KMS-11 (cell line): ENCODE results near the gene ZYX.

Experiments used
- H2AFZ ChIP-seq: fragments of 200-600 bp; sonication (generic); 2 replicates; pipeline ENCODE4 v1.6.1; 2016; ENCODE audit warnings: antibody characterized with exemption, mixed run types, low read depth
- H3K27ac ChIP-seq: fragments of 200-600 bp; sonication (generic); 2 replicates; pipeline ENCODE4 v1.6.1; 2016; ENCODE audit warnings: mild to moderate bottlenecking, mixed run types
- H3K27me3 ChIP-seq: fragments of 200-600 bp; sonication (generic); 2 replicates; pipeline ENCODE4 v1.6.1; 2017; ENCODE audit warnings: mild to moderate bottlenecking, low read depth, mixed run types, moderate library complexity; ENCODE audit not compliant: insufficient read depth
- H3K36me3 ChIP-seq: fragments of 200-600 bp; sonication (generic); 2 replicates; pipeline ENCODE4 v1.6.1; 2017; ENCODE audit warnings: mild to moderate bottlenecking, mixed run types; ENCODE audit not compliant: insufficient read depth
- H3K4me1 ChIP-seq: fragments of 200-600 bp; sonication (generic); 2 replicates; pipeline ENCODE4 v1.6.1; 2016; ENCODE audit warnings: mild to moderate bottlenecking, low read depth, mixed run types; ENCODE audit not compliant: poor library complexity, severe bottlenecking
- H3K4me2 ChIP-seq: fragments of 200-600 bp; sonication (generic); 2 replicates; pipeline ENCODE4 v1.7.0; 2016; ENCODE audit warnings: mild to moderate bottlenecking, mixed run types
- H3K4me3 ChIP-seq: fragments of 200-600 bp; sonication (generic); IDR thresholded peaks from 2 replicates; pipeline ENCODE4 v1.6.1; 2017; ENCODE audit warnings: low read depth, low read length, mixed read lengths; ENCODE audit not compliant: insufficient read depth
- H3K79me2 ChIP-seq: fragments of 200-600 bp; sonication (generic); 2 replicates; pipeline ENCODE4 v1.6.1; 2016; ENCODE audit warnings: low read depth, mixed run types; ENCODE audit not compliant: insufficient read depth
- H3K9ac ChIP-seq: fragments of 200-600 bp; sonication (generic); 2 replicates; pipeline ENCODE4 v1.6.1; 2016; ENCODE audit warnings: mild to moderate bottlenecking, mixed run types
- H4K20me1 ChIP-seq: fragments of 200-600 bp; sonication (generic); 2 replicates; pipeline ENCODE4 v1.6.1; 2016; ENCODE audit warnings: mild to moderate bottlenecking, mixed run types; ENCODE audit not compliant: insufficient read depth
- TF ChIP-seq, protein P1 (sequence below): fragments of 200-600 bp; sonication (generic); conservative IDR thresholded peaks from 2 replicates; pipeline ENCODE4 v1.6.1; 2017; ENCODE audit warnings: low read depth, mild to moderate bottlenecking, antibody characterized with exemption, low read length, moderate library complexity, mixed read lengths

Gene ZYX

DNA sequence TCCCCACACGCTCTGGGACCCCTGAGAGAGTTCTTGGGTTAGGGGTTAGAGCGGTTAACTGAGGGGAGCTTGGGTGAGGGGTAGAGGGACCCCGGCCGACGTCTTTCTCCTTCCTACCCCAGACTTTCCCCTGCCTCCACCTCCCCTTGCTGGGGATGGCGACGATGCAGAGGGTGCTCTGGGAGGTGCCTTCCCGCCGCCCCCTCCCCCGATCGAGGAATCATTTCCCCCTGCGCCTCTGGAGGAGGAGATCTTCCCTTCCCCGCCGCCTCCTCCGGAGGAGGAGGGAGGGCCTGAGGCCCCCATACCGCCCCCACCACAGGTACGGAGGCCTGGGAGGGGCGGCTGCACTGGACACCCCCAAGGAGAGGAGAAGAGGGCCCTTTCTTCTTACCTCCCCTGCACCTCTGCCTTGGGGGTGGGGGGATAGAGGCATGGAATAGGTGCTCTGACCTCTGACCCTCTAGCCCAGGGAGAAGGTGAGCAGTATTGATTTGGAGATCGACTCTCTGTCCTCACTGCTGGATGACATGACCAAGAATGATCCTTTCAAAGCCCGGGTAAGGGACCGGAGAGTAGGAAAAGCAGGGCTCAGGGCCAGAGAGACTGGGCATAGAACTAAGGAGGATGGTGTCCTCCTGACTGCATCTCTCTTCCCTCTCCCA lies 1.1 kb downstream of the ZYX start:
- Histone ChIP-seq H3K4me3 (no peak overlapping the region), H3K4me2 (peak overlapping the region; percentile 79), H2AFZ (no peak overlapping the region), H3K27ac (no peak overlapping the region), H3K36me3 (no peaks in the 10 kb centered on the region), H3K4me1 (peaks cover 12% of the 10 kb centered on the region), H3K79me2 (no peaks in the 10 kb centered on the region; the same call in 1 of the 2 replicates), H3K27me3 (no peaks in the 10 kb centered on the region), H4K20me1 (no peaks in the 10 kb centered on the region), H3K9ac (peak overlapping the region; percentile 80; the same call in 1 of the 2 replicates)
- TF ChIP-seq, protein P1, sequence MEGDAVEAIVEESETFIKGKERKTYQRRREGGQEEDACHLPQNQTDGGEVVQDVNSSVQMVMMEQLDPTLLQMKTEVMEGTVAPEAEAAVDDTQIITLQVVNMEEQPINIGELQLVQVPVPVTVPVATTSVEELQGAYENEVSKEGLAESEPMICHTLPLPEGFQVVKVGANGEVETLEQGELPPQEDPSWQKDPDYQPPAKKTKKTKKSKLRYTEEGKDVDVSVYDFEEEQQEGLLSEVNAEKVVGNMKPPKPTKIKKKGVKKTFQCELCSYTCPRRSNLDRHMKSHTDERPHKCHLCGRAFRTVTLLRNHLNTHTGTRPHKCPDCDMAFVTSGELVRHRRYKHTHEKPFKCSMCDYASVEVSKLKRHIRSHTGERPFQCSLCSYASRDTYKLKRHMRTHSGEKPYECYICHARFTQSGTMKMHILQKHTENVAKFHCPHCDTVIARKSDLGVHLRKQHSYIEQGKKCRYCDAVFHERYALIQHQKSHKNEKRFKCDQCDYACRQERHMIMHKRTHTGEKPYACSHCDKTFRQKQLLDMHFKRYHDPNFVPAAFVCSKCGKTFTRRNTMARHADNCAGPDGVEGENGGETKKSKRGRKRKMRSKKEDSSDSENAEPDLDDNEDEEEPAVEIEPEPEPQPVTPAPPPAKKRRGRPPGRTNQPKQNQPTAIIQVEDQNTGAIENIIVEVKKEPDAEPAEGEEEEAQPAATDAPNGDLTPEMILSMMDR, result no peak

DNA sequence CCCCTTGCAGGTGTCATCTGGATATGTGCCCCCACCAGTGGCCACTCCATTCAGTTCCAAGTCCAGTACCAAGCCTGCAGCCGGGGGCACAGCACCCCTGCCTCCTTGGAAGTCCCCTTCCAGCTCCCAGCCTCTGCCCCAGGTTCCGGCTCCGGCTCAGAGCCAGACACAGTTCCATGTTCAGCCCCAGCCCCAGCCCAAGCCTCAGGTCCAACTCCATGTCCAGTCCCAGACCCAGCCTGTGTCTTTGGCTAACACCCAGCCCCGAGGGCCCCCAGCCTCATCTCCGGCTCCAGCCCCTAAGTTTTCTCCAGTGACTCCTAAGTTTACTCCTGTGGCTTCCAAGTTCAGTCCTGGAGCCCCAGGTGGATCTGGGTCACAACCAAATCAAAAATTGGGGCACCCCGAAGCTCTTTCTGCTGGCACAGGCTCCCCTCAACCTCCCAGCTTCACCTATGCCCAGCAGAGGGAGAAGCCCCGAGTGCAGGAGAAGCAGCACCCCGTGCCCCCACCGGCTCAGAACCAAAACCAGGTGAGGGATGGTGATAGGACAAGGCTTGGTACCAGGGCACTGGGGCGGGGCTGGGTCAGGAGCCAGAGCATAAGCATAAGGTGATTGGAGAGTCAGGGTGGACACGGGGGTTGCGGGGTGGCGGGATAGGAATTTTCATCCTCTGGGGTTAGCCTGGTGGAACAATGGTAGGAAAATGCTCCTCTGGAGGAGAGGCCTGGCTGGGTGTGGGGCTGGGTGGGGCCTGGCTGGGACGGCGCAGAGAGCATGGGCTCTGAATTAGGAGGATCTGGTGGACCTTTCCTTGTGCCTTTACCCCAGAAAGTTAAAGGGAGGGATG lies 1.9 kb downstream of the ZYX start:
- no peak overlapping the region for H3K9ac ChIP-seq
- H2AFZ ChIP-seq, result no peak overlapping the region
- H3K4me1 ChIP-seq, result peaks cover 12% of the 10 kb centered on the region
- no peak overlapping the region for H3K4me3 ChIP-seq
- no peaks in the 10 kb centered on the region for H3K27me3 ChIP-seq
- H3K36me3 ChIP-seq, result no peaks in the 10 kb centered on the region
- no peak overlapping the region for H3K27ac ChIP-seq
- no peak overlapping the region for H3K4me2 ChIP-seq
- H4K20me1 ChIP-seq, result no peaks in the 10 kb centered on the region
- TF ChIP-seq, protein P1, result no peak
- no peaks in the 10 kb centered on the region; the same call in 1 of the 2 replicates for H3K79me2 ChIP-seq

DNA sequence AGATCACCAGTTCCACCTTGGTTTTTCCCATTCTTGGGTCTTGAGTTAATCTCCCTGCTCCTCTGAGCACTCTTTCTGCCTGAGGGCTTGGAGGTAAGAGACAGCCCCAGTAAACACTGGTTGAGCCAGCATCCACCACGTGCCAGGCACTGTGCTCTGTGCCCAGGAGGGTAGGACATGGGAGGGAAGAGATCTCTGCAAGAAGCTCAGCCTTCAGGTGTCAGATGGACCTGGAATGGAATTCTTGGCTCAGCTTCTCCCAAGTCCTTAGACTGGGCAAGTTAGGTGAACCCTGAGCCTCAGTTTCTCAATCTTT lies 2.5 kb downstream of the ZYX start:
- TF ChIP-seq, protein P1, result no peak

DNA sequence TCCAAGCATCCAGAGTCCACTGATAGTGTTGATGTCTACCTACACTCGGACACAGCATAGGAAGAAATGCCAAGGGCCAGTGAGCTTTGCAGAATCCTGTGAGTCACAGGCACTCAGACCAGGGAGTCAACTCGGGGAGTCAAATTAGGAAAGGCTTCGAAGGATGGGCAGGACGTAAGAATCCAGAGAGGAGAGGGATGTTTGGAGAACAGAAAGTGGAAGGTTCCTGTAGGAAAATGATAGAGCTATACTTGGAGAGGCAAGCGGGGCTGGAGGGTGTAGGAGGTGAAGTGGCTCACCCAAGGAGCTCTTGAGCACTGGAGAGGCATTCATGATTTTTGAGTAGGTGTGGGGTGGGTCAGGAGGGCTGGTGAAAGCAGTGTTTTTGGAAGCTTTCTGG lies 3.0 kb downstream of the ZYX start:
- no peaks in the 10 kb centered on the region for H4K20me1 ChIP-seq
- H3K79me2 ChIP-seq, result no peaks in the 10 kb centered on the region; the same call in 1 of the 2 replicates
- H3K27me3 ChIP-seq, result no peaks in the 10 kb centered on the region
- H3K4me3 ChIP-seq, result no peak overlapping the region
- H3K36me3 ChIP-seq, result no peaks in the 10 kb centered on the region
- H3K4me2 ChIP-seq, result no peak overlapping the region
- H3K27ac ChIP-seq, result no peak overlapping the region
- no peak overlapping the region for H2AFZ ChIP-seq
- H3K9ac ChIP-seq, result no peak overlapping the region
- TF ChIP-seq, protein P1, result no peak
- peaks cover 9% of the 10 kb centered on the region for H3K4me1 ChIP-seq

More for the DNA sequence above, 2.5 kb downstream of the ZYX start:
- Histone ChIP-seq H3K36me3 (no peaks in the 10 kb centered on the region), H2AFZ (no peak overlapping the region), H3K4me3 (no peak overlapping the region), H4K20me1 (no peaks in the 10 kb centered on the region), H3K9ac (no peak overlapping the region), H3K4me2 (no peak overlapping the region), H3K4me1 (peaks cover 12% of the 10 kb centered on the region), H3K79me2 (no peaks in the 10 kb centered on the region; the same call in 1 of the 2 replicates), H3K27ac (no peak overlapping the region), H3K27me3 (no peaks in the 10 kb centered on the region)
